PC-9 (cell line): Measurements from ENCODE around the gene KMT2A. TPM values are rescaled to one million over a fixed set of nuclear protein-coding genes. Genes with fewer than 3 reads are reported as not detected.

Source experiments
- BruUV-seq: library from RNA; stranded (reverse); fragments of 400-500 nt; replicated peaks from 2 replicates; lab custom pipeline; 2021; lab: Mats Ljungman, UMichigan
- CTCF ChIA-PET: fragments of 300-600 bp; sonication (Branson Sonifier 250); formaldehyde crosslinking; loops from one replicate; lab custom pipeline; 2022; ENCODE audit warnings: antibody characterized with exemption; lab: Charles Lee
- POLR2A ChIA-PET: fragments of 300-600 bp; sonication (Branson Sonifier 250); formaldehyde crosslinking; loops from one replicate; lab custom pipeline; 2022; ENCODE audit warnings: antibody characterized with exemption; ENCODE audit not compliant: unreplicated experiment; lab: Charles Lee
- DNase-seq, 2 experiments: peaks; one replicate each; pipeline versions ENCODE4 v3.0.0 to v3.0.0-alpha.2; 2015 to 2022; ENCODE audit warnings: mixed read lengths in 1 of 2
- H2AFZ ChIP-seq: fragments of 200-600 bp; sonication (generic); 2 replicates; pipeline ENCODE4 v1.8.1; 2017; ENCODE audit warnings: antibody characterized with exemption
- H3F3A ChIP-seq: fragments of 200-600 bp; sonication (generic); 2 replicates; pipeline ENCODE4 v1.8.1; 2017; ENCODE audit warnings: antibody characterized with exemption, mild to moderate bottlenecking, low read depth; ENCODE audit not compliant: insufficient read depth
- H3K27ac ChIP-seq: fragments of 200-600 bp; sonication (generic); 2 replicates; pipeline ENCODE4 v1.6.1; 2016; ENCODE audit warnings: mixed run types
- H3K27me3 ChIP-seq: fragments of 200-600 bp; sonication (generic); 2 replicates; pipeline ENCODE4 v1.6.1; 2016; ENCODE audit warnings: low read depth, mixed run types; ENCODE audit not compliant: insufficient read depth
- H3K36me3 ChIP-seq: fragments of 200-600 bp; sonication (generic); 2 replicates; pipeline ENCODE4 v1.6.1; 2016; ENCODE audit warnings: low read depth, mixed run types
- H3K4me1 ChIP-seq: fragments of 200-600 bp; sonication (generic); replicated peaks from 2 replicates; pipeline ENCODE4 v1.6.1; 2016; ENCODE audit warnings: mixed run types; ENCODE audit not compliant: insufficient read depth
- H3K4me2 ChIP-seq: fragments of 200-600 bp; sonication (generic); 2 replicates; pipeline ENCODE4 v1.6.1; 2017; ENCODE audit warnings: mixed run types
- H3K4me3 ChIP-seq: fragments of 200-600 bp; sonication (generic); 2 replicates; pipeline ENCODE4 v1.6.1; 2016; ENCODE audit warnings: mixed run types
- H3K79me2 ChIP-seq: fragments of 200-600 bp; sonication (generic); 2 replicates; pipeline ENCODE4 v1.6.1; 2017; ENCODE audit warnings: low read depth, mixed run types
- H3K9me2 ChIP-seq: fragments of 200-600 bp; sonication (generic); 2 replicates; pipeline ENCODE4 v1.8.1; 2017; ENCODE audit warnings: mild to moderate bottlenecking; ENCODE audit not compliant: insufficient read depth
- H3K9me3 ChIP-seq: fragments of 200-600 bp; sonication (generic); 2 replicates; pipeline ENCODE4 v1.8.1; 2016; ENCODE audit warnings: low read depth; ENCODE audit not compliant: insufficient read depth
- H4K20me1 ChIP-seq: fragments of 200-600 bp; sonication (generic); 2 replicates; pipeline ENCODE4 v1.8.1; 2017; ENCODE audit not compliant: insufficient read depth
- EZH2 ChIP-seq: fragments of 200-600 bp; sonication (generic); IDR thresholded peaks from 2 replicates; pipeline ENCODE4 v1.8.0; 2017; ENCODE audit warnings: antibody characterized with exemption, low read depth
- intact Hi-C: fragments of 100-400 bp; cut with micrococcal nuclease; formaldehyde crosslinking; loops from one replicate; pipeline ENCODE4 v1.10.0; 2022; ENCODE audit not compliant: unreplicated experiment
- total RNA-seq: library from RNA; stranded (reverse); gene quantifications from 2 replicates; pipeline ENCODE4 v1.2.3, GENCODE V29; 2021
- TF ChIP-seq, protein P1 (sequence below): fragments of 200-600 bp; sonication (generic); conservative IDR thresholded peaks from 2 replicates; pipeline ENCODE4 v1.6.1; 2017; ENCODE audit warnings: mixed run types, antibody characterized with exemption, mild to moderate bottlenecking, moderate library complexity

The KMT2A gene
- total RNA-seq, 1 experiment from 2014 or later: 80.3 TPM

DNA sequence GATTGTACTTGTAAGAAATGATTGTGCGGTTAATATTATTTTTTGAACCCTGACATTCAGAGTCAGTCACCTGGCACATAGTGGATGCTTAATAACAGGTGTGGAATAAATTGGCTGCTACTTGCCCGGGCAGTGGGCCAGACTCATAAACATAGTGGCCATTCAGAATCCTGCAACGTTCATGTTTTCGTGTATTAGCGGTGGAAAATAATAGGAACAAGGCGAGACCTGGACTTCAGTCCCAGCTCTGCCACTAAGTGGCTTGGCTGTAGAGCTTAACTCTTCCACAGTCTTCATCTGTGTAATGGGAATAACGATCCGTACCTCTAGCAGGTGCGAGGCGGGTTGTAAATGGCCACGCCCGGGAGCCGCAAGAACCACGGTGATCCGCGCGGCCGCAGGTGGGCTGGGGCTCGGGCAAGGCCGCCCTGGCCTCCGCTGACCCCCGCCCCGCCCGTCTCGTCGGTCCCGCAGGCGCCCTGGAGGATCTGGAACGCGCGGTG lies 93.9 kb downstream of the KMT2A start:
- no peak for DNase-seq
- peaks cover 15% of the 10 kb centered on the region for H3F3A ChIP-seq
- CTCF ChIA-PET: no interaction called here
- no peaks in the 10 kb centered on the region for H3K27me3 ChIP-seq
- H3K4me1 ChIP-seq: peaks cover 19% of the 10 kb centered on the region
- H2AFZ ChIP-seq: peak overlapping the region; percentile 79
- H3K4me2 ChIP-seq: peak overlapping the region; percentile 82
- H3K9me2 ChIP-seq: no peaks in the 10 kb centered on the region
- H3K79me2 ChIP-seq: no peaks in the 10 kb centered on the region
- H3K9me3 ChIP-seq: no peaks in the 10 kb centered on the region
- H3K27ac ChIP-seq: no peak overlapping the region
- TF ChIP-seq, protein P1, sequence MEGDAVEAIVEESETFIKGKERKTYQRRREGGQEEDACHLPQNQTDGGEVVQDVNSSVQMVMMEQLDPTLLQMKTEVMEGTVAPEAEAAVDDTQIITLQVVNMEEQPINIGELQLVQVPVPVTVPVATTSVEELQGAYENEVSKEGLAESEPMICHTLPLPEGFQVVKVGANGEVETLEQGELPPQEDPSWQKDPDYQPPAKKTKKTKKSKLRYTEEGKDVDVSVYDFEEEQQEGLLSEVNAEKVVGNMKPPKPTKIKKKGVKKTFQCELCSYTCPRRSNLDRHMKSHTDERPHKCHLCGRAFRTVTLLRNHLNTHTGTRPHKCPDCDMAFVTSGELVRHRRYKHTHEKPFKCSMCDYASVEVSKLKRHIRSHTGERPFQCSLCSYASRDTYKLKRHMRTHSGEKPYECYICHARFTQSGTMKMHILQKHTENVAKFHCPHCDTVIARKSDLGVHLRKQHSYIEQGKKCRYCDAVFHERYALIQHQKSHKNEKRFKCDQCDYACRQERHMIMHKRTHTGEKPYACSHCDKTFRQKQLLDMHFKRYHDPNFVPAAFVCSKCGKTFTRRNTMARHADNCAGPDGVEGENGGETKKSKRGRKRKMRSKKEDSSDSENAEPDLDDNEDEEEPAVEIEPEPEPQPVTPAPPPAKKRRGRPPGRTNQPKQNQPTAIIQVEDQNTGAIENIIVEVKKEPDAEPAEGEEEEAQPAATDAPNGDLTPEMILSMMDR: no peak
- no peak for TF ChIP-seq EZH2
- no TSS peak for BruUV-seq
- H3K4me3 ChIP-seq: peak overlapping the region; percentile 77
- POLR2A ChIA-PET: interaction anchor here (0.6 to 0.7 kb wide), 2 partner anchors 59 to 252 kb away, joined by 3 to 4 read pairs; no protein-coding TSS in a partner anchor
- intact Hi-C loops: loop anchor here (2.0 kb wide), 1 partner anchor 37 kb away; no protein-coding TSS in a partner anchor
- H3K36me3 ChIP-seq: no peaks in the 10 kb centered on the region
- no peaks in the 10 kb centered on the region for H4K20me1 ChIP-seq

DNA sequence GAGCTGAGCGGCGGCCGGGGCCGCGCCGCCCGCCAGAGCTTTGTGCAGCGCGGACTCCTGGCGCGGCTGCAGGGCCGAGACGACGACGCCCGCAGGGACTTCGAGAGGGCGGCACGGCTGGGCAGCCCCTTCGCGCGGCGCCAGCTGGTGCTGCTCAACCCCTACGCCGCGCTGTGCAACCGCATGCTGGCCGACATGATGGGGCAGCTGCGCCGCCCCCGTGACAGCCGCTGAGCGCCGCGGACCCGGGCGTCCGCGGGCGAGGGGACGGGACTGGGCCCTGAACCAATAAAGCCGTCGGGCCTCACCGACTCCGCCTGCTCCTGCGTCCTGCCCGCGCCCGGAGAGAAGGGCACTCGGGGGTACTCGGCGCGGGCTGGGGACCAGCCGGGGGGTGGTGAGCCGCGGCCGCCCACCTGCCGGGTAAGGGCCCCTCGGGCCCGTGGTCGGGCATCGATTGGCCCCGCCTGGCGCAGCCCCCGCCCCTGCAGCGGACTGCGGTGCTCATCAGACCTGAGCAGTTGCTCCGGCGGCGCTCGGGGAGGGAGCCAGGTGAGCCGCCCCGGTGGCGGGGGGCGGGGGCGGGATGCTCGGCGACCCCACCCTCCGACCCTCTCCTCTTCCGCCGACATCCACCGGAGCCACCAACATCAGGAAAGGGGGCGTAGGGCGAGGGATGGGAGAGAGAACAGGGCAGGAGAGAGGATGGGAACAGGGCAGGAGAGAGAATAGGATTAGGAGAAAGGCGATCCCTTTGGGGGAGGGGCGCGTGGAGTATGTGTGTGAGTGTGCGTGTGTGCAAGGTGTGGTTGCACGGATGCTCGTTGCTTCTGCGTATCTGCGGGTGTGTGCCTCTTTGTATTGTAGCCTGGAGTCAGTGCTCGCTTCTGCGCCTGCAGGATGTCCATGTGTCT lies 94.6 kb downstream of the KMT2A start, which contains the start of gene TMEM25:
TMEM25 (plus strand) TSS at position 510 of the 914 bp plus-strand sequence. CDS start 610 bp downstream, outside the sequence.
- intact Hi-C loops: loop anchor here (2.0 kb wide), 1 partner anchor 36 kb away; no protein-coding TSS in a partner anchor
- no peaks in the 10 kb centered on the region for H3K79me2 ChIP-seq
- POLR2A ChIA-PET: interaction anchor here (0.6 to 0.7 kb wide), 2 partner anchors 60 to 253 kb away, joined by 3 to 4 read pairs; no protein-coding TSS in a partner anchor
- BruUV-seq: no TSS peak
- peaks cover 14% of the 10 kb centered on the region for H3F3A ChIP-seq
- TF ChIP-seq EZH2: no peak
- TF ChIP-seq, protein P1: no peak
- H2AFZ ChIP-seq: peak within 1 kb of the TSS; percentile 79
- DNase-seq: peak in 1 of 2 experiments; percentile 67
- H3K36me3 ChIP-seq: no peaks in the 10 kb centered on the region
- no peaks in the 10 kb centered on the region for H3K9me2 ChIP-seq
- no peaks in the 10 kb centered on the region for H3K9me3 ChIP-seq
- H3K4me3 ChIP-seq: peak within 1 kb of the TSS; percentile 77
- no peaks in the 10 kb centered on the region for H4K20me1 ChIP-seq
- peaks cover 19% of the 10 kb centered on the region for H3K4me1 ChIP-seq
- H3K27ac ChIP-seq: no peak within 1 kb of the TSS
- peak within 1 kb of the TSS; percentile 82 for H3K4me2 ChIP-seq
- no peaks in the 10 kb centered on the region for H3K27me3 ChIP-seq
- CTCF ChIA-PET: no interaction called here

DNA sequence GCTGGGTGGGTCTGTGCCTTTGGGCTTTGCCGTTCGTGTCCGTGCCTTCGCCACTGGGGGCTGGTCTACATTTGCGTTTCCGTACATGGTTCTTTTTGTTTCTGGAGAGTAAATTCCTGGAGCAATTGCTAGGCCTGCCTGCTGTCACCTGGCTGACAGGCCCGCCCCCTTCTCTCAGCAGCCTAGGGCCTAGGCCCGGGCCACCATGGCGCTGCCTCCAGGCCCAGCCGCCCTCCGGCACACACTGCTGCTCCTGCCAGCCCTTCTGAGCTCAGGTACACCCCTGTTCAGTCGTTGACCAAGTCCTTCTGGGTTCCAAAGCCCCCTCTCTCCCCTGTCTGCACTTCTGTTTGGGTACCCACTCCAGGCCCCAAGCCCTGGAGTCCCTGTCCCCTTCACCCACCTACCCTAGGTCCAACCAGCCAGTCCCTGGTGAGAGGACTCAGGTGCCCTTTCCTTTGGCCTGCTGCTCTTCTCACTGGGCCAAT lies 95.3 kb downstream of the KMT2A start:
- Histone ChIP-seq H2AFZ (peak overlapping the region; percentile 79; the same call in 1 of the 2 replicates), H3K9me3 (no peaks in the 10 kb centered on the region), H3K9me2 (no peaks in the 10 kb centered on the region), H3K27ac (no peak overlapping the region), H3K79me2 (no peaks in the 10 kb centered on the region), H3K4me2 (peak overlapping the region; percentile 82), H3K27me3 (no peaks in the 10 kb centered on the region), H4K20me1 (no peaks in the 10 kb centered on the region), H3K36me3 (no peaks in the 10 kb centered on the region), H3K4me3 (peak overlapping the region; percentile 77), H3K4me1 (peaks cover 14% of the 10 kb centered on the region), H3F3A (peaks cover 10% of the 10 kb centered on the region; the same call in 1 of the 2 replicates)
- TF ChIP-seq, protein P1: no peak
- TF ChIP-seq EZH2: no peak
- CTCF ChIA-PET: no interaction called here
- intact Hi-C loops: loop anchor here (2.0 kb wide), 1 partner anchor 35 kb away; no protein-coding TSS in a partner anchor
- BruUV-seq: no TSS peak
- POLR2A ChIA-PET: no interaction called here
- DNase-seq: no peak
